Measurements from ENCODE around the gene GSTM2.

Gene GSTM2

DNA sequence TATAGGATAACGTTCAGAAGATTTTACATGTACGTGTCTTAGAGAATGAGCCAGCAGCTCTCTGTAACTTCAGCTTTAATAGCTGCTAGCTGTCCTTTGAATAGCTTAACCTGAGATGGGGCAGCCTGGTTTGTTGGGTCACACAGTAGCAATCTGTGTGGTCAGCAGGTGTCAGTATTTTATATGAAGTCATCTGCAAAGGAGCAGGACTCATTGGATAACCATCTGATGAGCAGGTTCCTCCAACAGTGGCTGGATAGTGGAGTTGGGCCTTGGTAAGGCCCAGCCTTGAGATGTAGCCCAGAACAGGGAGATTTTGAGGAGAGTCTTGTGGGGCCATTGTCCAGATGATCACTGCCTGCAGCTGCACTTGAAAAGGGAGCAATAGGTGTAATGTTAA lies 50.6 kb downstream of the GSTM2 start:
- no peak for DNase-seq

DNA sequence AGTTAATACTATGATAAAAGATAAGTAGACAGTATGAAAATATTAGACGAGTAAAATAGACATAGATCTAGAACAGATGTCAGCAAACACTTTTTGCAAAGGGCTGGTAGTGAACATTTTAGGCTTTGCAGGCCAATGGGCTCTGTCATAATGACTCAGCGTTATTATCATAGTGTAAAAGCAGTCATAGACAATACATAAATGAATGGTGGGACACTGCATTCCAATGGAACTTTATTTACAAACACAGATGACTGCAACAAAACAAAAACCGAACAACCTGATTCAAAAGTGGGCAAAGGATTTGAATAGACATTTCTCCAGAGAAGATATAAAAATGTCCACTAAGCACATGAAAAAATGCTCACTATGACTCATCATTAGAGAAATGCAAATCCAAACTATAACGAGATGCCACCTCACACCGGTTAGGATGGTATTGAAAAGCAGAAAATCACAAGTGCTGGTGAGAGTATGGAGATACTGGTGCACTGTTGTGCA lies 51.5 kb downstream of the GSTM2 start:
- no peak for DNase-seq

DNA sequence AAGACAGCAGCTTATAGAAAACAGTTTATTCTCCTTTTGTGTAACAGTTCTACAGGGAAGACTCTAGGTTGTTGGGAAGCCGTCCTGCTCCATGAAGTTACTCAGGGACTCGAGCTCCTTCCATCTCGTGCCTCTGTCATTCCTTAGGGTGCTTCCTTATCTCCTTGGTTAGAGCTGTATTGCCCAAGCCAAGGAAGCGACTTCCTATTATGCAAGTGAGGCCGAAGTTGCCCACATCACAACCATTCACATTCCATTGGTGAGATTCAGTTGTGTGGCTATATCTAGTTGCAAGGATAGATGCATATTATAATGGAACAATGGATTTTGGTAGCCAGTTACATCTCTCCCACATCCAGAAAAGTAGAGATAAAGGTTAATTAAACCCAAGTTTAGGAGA lies 53.2 kb downstream of the GSTM2 start:
- no peak for DNase-seq

DNA sequence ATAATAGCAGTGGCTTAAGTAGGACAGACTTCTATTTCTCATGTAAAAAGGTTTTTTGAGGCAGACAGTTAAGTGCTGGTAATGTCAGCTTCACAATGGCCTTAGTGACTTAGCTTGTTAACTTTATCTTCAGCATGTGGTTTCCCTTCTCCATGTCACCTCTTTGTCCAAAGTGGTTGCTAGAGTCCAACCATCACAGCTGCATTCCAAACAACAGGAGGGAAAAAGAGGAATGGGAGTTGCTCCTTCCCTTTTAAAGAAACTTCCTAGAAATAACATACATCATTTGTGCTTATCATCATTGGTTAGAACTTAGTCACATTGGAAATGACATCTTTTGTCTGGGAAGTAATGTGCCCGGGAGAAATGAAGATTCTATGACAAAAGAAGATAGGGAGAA lies 54.1 kb downstream of the GSTM2 start:
- DNase-seq = no peak

DNA sequence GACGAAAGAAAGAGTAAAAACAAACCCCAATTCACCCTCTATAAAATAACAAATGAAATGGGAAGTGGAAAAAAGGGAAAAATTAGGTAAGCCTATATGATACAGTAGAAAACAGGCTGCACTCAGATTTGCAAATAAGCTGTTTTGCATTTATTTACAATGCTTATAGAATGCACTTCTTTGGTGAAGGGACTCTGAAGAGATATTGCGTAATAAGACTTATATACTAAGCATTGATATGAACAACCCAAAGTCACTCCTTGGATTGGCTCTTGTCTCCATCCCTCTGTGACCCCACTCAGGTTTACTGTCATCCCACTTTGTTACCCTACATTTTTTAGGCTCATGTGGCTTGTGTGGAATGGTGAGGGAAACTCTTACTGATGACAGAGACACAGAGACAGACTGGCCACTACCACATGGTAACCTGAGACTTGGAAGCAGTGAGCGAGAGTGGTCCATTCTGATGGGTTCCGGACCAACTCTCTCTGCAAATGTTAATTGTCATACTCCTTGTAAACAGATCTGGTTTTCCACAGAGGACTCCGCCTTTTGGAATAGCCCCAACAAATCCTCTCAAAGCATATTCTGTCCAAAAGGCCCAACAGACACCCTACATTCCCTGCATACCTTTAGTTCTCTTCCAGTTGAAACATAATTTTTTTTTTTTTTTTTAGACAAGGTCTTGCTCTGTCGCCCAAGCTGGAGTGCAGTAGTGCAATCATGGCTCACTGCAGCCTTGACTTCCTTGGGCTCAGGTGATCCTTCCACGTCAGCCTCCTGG lies 55.2 kb downstream of the GSTM2 start:
- DNase-seq = no peak

All from activated CD4-positive, alpha-beta T cell treated with anti-CD3 and anti-CD28 coated beads for 1 hour (primary cell).